Naive thymus-derived CD4-positive, alpha-beta T cell (primary cell): ENCODE data around the gene NTF3. TPM values are rescaled to one million over a fixed set of nuclear protein-coding genes. Genes with fewer than 3 reads are reported as not detected.

Source experiments
- ATAC-seq: fragments of 150-1000 bp; cut with Tn5 transposase; 2 replicates; pipeline ENCODE4 v1.10.0; 2021; ENCODE audit warnings: mild to moderate bottlenecking, moderate library complexity
- CTCF ChIA-PET: fragments of 350-600 bp; sonication (Branson Sonifier 250); formaldehyde crosslinking; loops from one replicate; lab custom pipeline; 2021; ENCODE audit warnings: antibody characterized with exemption; lab: Charles Lee
- POLR2A ChIA-PET: fragments of 350-600 bp; sonication (Branson Sonifier 250); formaldehyde crosslinking; loops from one replicate; lab custom pipeline; 2021; ENCODE audit warnings: antibody characterized with exemption, inconsistent platforms; lab: Charles Lee
- DNase-seq, 9 donors: peaks; one replicate each; pipeline versions ENCODE4 v3.0.0 to v3.0.0-alpha.2; 2020 to 2022; ENCODE audit warnings: mixed read lengths in 1 of 9
- H3K27ac ChIP-seq: one replicate; pipeline ENCODE4 v1.7.0; 2013; ENCODE audit warnings: mild to moderate bottlenecking, low read depth, low read length, moderate library complexity
- H3K27me3 ChIP-seq, 2 donors: one replicate each; pipeline ENCODE4 v1.7.0; 2013; ENCODE audit warnings: low read length in 2 of 2, mild to moderate bottlenecking in 2 of 2, moderate library complexity in 2 of 2; ENCODE audit not compliant: control insufficient read depth in 2 of 2, insufficient read depth in 2 of 2
- H3K36me3 ChIP-seq, 3 experiments: 1 replicate in 2 of 3; 2 replicates in 1 of 3; pipeline ENCODE4 v1.7.0; 2013; ENCODE audit warnings: low read length in 3 of 3, mild to moderate bottlenecking in 3 of 3, moderate library complexity in 1 of 3; ENCODE audit not compliant: insufficient read depth in 3 of 3, control insufficient read depth in 2 of 3
- H3K4me1 ChIP-seq, 2 donors: one replicate each; pipeline ENCODE4 v1.7.0; 2013; ENCODE audit warnings: low read length in 2 of 2, mild to moderate bottlenecking in 2 of 2, moderate library complexity in 1 of 2; ENCODE audit not compliant: control insufficient read depth in 2 of 2, insufficient read depth in 2 of 2
- H3K4me3 ChIP-seq: 2 replicates; pipeline ENCODE4 v1.7.0; 2013; ENCODE audit warnings: mild to moderate bottlenecking, low read length
- H3K9me3 ChIP-seq, 3 experiments: 1 replicate in 2 of 3; 2 replicates in 1 of 3; pipeline ENCODE4 v1.7.0; 2013; ENCODE audit warnings: low read length in 3 of 3; ENCODE audit not compliant: control insufficient read depth in 2 of 3
- H3K27ac Mint-ChIP-seq, 9 donors: one replicate each; pipeline ENCODE4 v1.8.0; 2020 to 2022; ENCODE audit warnings: mixed read lengths in 9 of 9, mild to moderate bottlenecking in 8 of 9, moderate library complexity in 5 of 9, inconsistent platforms in 2 of 9
- H3K27me3 Mint-ChIP-seq, 5 donors: one replicate each; pipeline ENCODE4 v1.8.0; 2021 to 2022; ENCODE audit warnings: mixed read lengths in 5 of 5, mild to moderate bottlenecking in 1 of 5
- H3K36me3 Mint-ChIP-seq, 5 donors: one replicate each; pipeline ENCODE4 v1.8.0; 2020 to 2022; ENCODE audit warnings: mixed read lengths in 5 of 5, mild to moderate bottlenecking in 3 of 5, inconsistent platforms in 1 of 5
- H3K4me1 Mint-ChIP-seq, 7 donors: one replicate each; pipeline ENCODE4 v1.8.0; 2020 to 2022; ENCODE audit warnings: mixed read lengths in 7 of 7, mild to moderate bottlenecking in 3 of 7, inconsistent platforms in 1 of 7
- H3K4me3 Mint-ChIP-seq, 10 donors: one replicate each; pipeline ENCODE4 v1.8.0; 2020 to 2022; ENCODE audit warnings: mild to moderate bottlenecking in 10 of 10, mixed read lengths in 10 of 10, moderate library complexity in 6 of 10, inconsistent platforms in 2 of 10
- H3K9me3 Mint-ChIP-seq, 11 donors: one replicate each; pipeline ENCODE4 v1.8.0; 2020 to 2022; ENCODE audit warnings: mixed read lengths in 11 of 11, mild to moderate bottlenecking in 4 of 11, inconsistent platforms in 1 of 11, moderate library complexity in 1 of 11
- intact Hi-C, 2 donors: fragments of 100-400 bp; cut with micrococcal nuclease; formaldehyde crosslinking; loops; one replicate each; pipeline ENCODE4 v1.15.1; 2023
- polyA plus RNA-seq, 2 donors: library from polyadenylated mRNA; unstranded; fragments of 300-500 nt; fragmentation: Illumina TruSeq; gene quantifications; one replicate each; pipeline ENCODE4 v1.2.3, GENCODE V29; 2021
- total RNA-seq, 6 experiments: library from RNA in 5 of 6; stranded (reverse) in 5 of 6; gene quantifications; 1 replicate in 5 of 6; 2 replicates in 1 of 6; pipeline ENCODE4 v1.2.3 and lab custom pipeline; 2021 to 2026

NTF3 gene
- total and polyA plus RNA-seq, 7 experiments from 2014 or later = not detected

GRCh38 chr12:5466521-5466960, 34.6 kb downstream of the NTF3 start:
- DNase-seq (no peak), ATAC-seq (no peak)
- no peak overlapping the region for H3K4me3 ChIP-seq
- no peaks in the 10 kb centered on the region for H3K4me1 ChIP-seq
- H3K9me3 ChIP-seq = no peaks in the 10 kb centered on the region
- H3K27me3 Mint-ChIP-seq = peaks cover 3 to 24% (median 12%) of the 10 kb centered on the region in 5 donors
- H3K36me3 Mint-ChIP-seq = no peaks in the 10 kb centered on the region
- H3K4me3 Mint-ChIP-seq = no peak overlapping the region
- ChIA-PET CTCF (no interaction called here), POLR2A (no interaction called here)
- intact Hi-C loops = no loop called here
- no peak overlapping the region for H3K27ac ChIP-seq
- no peaks in the 10 kb centered on the region for H3K36me3 ChIP-seq
- H3K9me3 Mint-ChIP-seq = no peaks in the 10 kb centered on the region
- H3K27ac Mint-ChIP-seq = no peak overlapping the region
- H3K27me3 ChIP-seq = no peaks in the 10 kb centered on the region
- H3K4me1 Mint-ChIP-seq = no peaks in the 10 kb centered on the region

- DNase-seq (no peak), ATAC-seq (no peak)
- H3K36me3 Mint-ChIP-seq = no peaks in the 10 kb centered on the region
- Histone ChIP-seq H3K36me3 (no peaks in the 10 kb centered on the region), H3K4me3 (no peak overlapping the region), H3K4me1 (no peaks in the 10 kb centered on the region), H3K27ac (no peak overlapping the region), H3K27me3 (no peaks in the 10 kb centered on the region), H3K9me3 (no peaks in the 10 kb centered on the region)
- POLR2A ChIA-PET = no interaction called here
- no peaks in the 10 kb centered on the region for H3K4me1 Mint-ChIP-seq
- no peak overlapping the region for H3K27ac Mint-ChIP-seq
- no peaks in the 10 kb centered on the region for H3K9me3 Mint-ChIP-seq
- H3K4me3 Mint-ChIP-seq = no peak overlapping the region
- peaks cover 3 to 33% (median 14%) of the 10 kb centered on the region in 5 donors for H3K27me3 Mint-ChIP-seq
- intact Hi-C loops = no loop called here
- CTCF ChIA-PET = no interaction called here
These were observed 36.0 kb downstream of the NTF3 start for GRCh38 chr12:5467931-5468330.

GRCh38 chr12:5470221-5470620, 38.3 kb downstream of the NTF3 start:
- ATAC-seq = no peak
- H3K27ac Mint-ChIP-seq = no peak overlapping the region

GRCh38 chr12:5470703-5471102, 38.8 kb downstream of the NTF3 start:
- H3K4me3 Mint-ChIP-seq = no peak overlapping the region
- Histone ChIP-seq H3K9me3 (no peaks in the 10 kb centered on the region), H3K27me3 (no peaks in the 10 kb centered on the region), H3K4me3 (no peak overlapping the region), H3K36me3 (no peaks in the 10 kb centered on the region), H3K27ac (no peak overlapping the region), H3K4me1 (no peaks in the 10 kb centered on the region)
- peaks cover 0 to under 1% (median 0%) of the 10 kb centered on the region in 11 donors for H3K9me3 Mint-ChIP-seq
- DNase-seq (no peak), ATAC-seq (no peak)
- intact Hi-C loops = no loop called here
- H3K4me1 Mint-ChIP-seq = peaks cover 0 to 3% (median 0%) of the 10 kb centered on the region in 7 donors
- CTCF ChIA-PET = no interaction called here
- peaks cover 3 to 51% (median 22%) of the 10 kb centered on the region in 5 donors for H3K27me3 Mint-ChIP-seq
- no peak overlapping the region for H3K27ac Mint-ChIP-seq
- POLR2A ChIA-PET = no interaction called here
- H3K36me3 Mint-ChIP-seq = no peaks in the 10 kb centered on the region

More at GRCh38 chr12:5470221-5470620, 38.3 kb downstream of the NTF3 start:
- no peak overlapping the region for H3K4me3 Mint-ChIP-seq
- H3K27me3 Mint-ChIP-seq = peaks cover 3 to 51% (median 22%) of the 10 kb centered on the region in 5 donors
- Histone ChIP-seq H3K27ac (no peak overlapping the region), H3K36me3 (no peaks in the 10 kb centered on the region), H3K4me3 (no peak overlapping the region), H3K4me1 (no peaks in the 10 kb centered on the region), H3K27me3 (no peaks in the 10 kb centered on the region), H3K9me3 (no peaks in the 10 kb centered on the region)
- no peak for DNase-seq
- no peaks in the 10 kb centered on the region for H3K9me3 Mint-ChIP-seq
- H3K4me1 Mint-ChIP-seq = peaks cover 0 to 3% (median 0%) of the 10 kb centered on the region in 7 donors
- POLR2A ChIA-PET = no interaction called here
- intact Hi-C loops = no loop called here
- CTCF ChIA-PET = no interaction called here
- no peaks in the 10 kb centered on the region for H3K36me3 Mint-ChIP-seq

GRCh38 chr12:5473076-5473782, 41.3 kb downstream of the NTF3 start:
- H3K9me3 ChIP-seq = no peaks in the 10 kb centered on the region
- CTCF ChIA-PET = no interaction called here
- H3K4me3 Mint-ChIP-seq = no peak overlapping the region

GRCh38 chr12:5473783-5474116, 41.8 kb downstream of the NTF3 start:
- no peaks in the 10 kb centered on the region for H3K36me3 Mint-ChIP-seq
- CTCF ChIA-PET = no interaction called here
- no peak overlapping the region for H3K4me3 Mint-ChIP-seq
- Histone ChIP-seq H3K27me3 (no peaks in the 10 kb centered on the region), H3K27ac (no peak overlapping the region), H3K9me3 (no peaks in the 10 kb centered on the region), H3K4me3 (no peak overlapping the region), H3K4me1 (no peaks in the 10 kb centered on the region), H3K36me3 (no peaks in the 10 kb centered on the region)
- POLR2A ChIA-PET = no interaction called here
- peaks cover 0 to 3% (median 0%) of the 10 kb centered on the region in 7 donors for H3K4me1 Mint-ChIP-seq
- DNase-seq (no peak), ATAC-seq (no peak)
- H3K27me3 Mint-ChIP-seq = peaks cover 3 to 46% (median 19%) of the 10 kb centered on the region in 5 donors
- no peak overlapping the region for H3K27ac Mint-ChIP-seq
- intact Hi-C loops = no loop called here
- H3K9me3 Mint-ChIP-seq = peaks cover 0 to 3% (median 0%) of the 10 kb centered on the region in 11 donors

More at GRCh38 chr12:5473076-5473782, 41.3 kb downstream of the NTF3 start:
- H3K36me3 Mint-ChIP-seq = no peaks in the 10 kb centered on the region
- peaks cover 0 to 3% (median 0%) of the 10 kb centered on the region in 7 donors for H3K4me1 Mint-ChIP-seq
- ATAC-seq = no peak
- H3K27ac Mint-ChIP-seq = no peak overlapping the region
- H3K36me3 ChIP-seq = no peaks in the 10 kb centered on the region
- intact Hi-C loops = no loop called here
- H3K27me3 ChIP-seq = no peaks in the 10 kb centered on the region
- POLR2A ChIA-PET = no interaction called here
- no peaks in the 10 kb centered on the region for H3K4me1 ChIP-seq
- peaks cover 3 to 48% (median 19%) of the 10 kb centered on the region in 5 donors for H3K27me3 Mint-ChIP-seq
- H3K27ac ChIP-seq = no peak overlapping the region
- H3K4me3 ChIP-seq = no peak overlapping the region
- DNase-seq = no peak
- H3K9me3 Mint-ChIP-seq = peaks cover 0 to 3% (median 0%) of the 10 kb centered on the region in 11 donors

- Mint-ChIP-seq H3K27me3 (peaks cover 0 to 34% (median 16%) of the 10 kb centered on the region in 5 donors), H3K36me3 (no peaks in the 10 kb centered on the region), H3K9me3 (peaks cover 0 to 3% (median 0%) of the 10 kb centered on the region in 11 donors), H3K4me3 (no peak overlapping the region), H3K27ac (no peak overlapping the region), H3K4me1 (peaks cover 0 to 3% (median 0%) of the 10 kb centered on the region in 7 donors)
- Histone ChIP-seq H3K4me3 (no peak overlapping the region), H3K27me3 (no peaks in the 10 kb centered on the region), H3K36me3 (no peaks in the 10 kb centered on the region), H3K9me3 (no peaks in the 10 kb centered on the region), H3K4me1 (no peaks in the 10 kb centered on the region), H3K27ac (no peak overlapping the region)
- intact Hi-C loops = no loop called here
- ChIA-PET CTCF (no interaction called here), POLR2A (no interaction called here)
- DNase-seq = no peak
- ATAC-seq = no peak
These were observed 44.4 kb downstream of the NTF3 start for GRCh38 chr12:5476356-5476755.
